Measurements from ENCODE around the gene AARS2.

The AARS2 gene

GRCh38 chr6:44260011-44260410, 53.1 kb downstream of the AARS2 start:
- DNase-seq, result no peak

- no peak for DNase-seq
Measured at GRCh38 chr6:44258921-44259320, 54.2 kb downstream of the AARS2 start.

- no peak for DNase-seq
Measured at GRCh38 chr6:44258325-44258863, 54.8 kb downstream of the AARS2 start.

GRCh38 chr6:44257753-44258324, 55.3 kb downstream of the AARS2 start:
- DNase-seq, result no peak

GRCh38 chr6:44257025-44257752, 56.0 kb downstream of the AARS2 start, which contains the start of gene SLC35B2:
Gene SLC35B2, minus strand, starts transcription at chr6:44257528. Its CDS starts 118 bp downstream, at chr6:44257410.
- peak; percentile 24 for DNase-seq

- DNase-seq, result no peak
Measured at GRCh38 chr6:44256775-44257024, 56.4 kb downstream of the AARS2 start.

GRCh38 chr6:44255871-44256774, 57.0 kb downstream of the AARS2 start:
- DNase-seq, result no peak

GRCh38 chr6:44255105-44255808, 57.9 kb downstream of the AARS2 start:
- no peak for DNase-seq

- no peak for DNase-seq
Measured at GRCh38 chr6:44254191-44255104, 58.7 kb downstream of the AARS2 start.

- no peak for DNase-seq
Measured at GRCh38 chr6:44253307-44254101, 59.6 kb downstream of the AARS2 start.

- DNase-seq, result no peak
Measured at GRCh38 chr6:44251576-44252524, 61.3 kb downstream of the AARS2 start.

GRCh38 chr6:44250718-44251123, 62.4 kb downstream of the AARS2 start:
- no peak for DNase-seq

GRCh38 chr6:44250067-44250717, 63.0 kb downstream of the AARS2 start:
- no peak for DNase-seq

Measured in NCI-H2029 (cell line).